ENCODE measurements around the gene OPCML.

GRCh38 chr11:132589791-132590190 is 942.5 kb downstream of the OPCML start:
- TF ChIP-seq CTCF (IDR thresholded peaks at IDR 0.05; ENCODE audit: low read length), result no peak
- no peak for TF ChIP-seq EZH2 (IDR thresholded peaks at IDR 0.05; ENCODE audit: borderline replicate concordance, low read length)

All from OCI-LY1 (cell line).